Measurements from ENCODE around the gene USP16.

DNA sequence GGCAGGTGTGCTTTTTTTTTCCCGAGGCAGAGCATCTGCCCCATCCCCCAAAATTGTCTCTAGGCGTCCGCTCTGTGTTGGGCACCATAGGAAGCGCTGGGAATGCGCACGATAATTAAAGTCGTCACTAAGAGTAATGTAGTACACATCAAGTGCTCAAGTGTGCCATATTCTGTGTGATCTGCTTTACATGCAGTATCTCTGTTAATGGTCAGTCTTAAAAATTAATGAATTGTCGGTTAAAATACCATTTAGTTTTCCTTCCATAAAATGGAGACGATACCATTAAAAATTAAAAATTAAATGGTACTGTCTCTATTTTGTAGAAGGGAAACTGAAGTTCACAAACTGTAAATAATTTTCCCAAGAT, 49.5 kb downstream of the USP16 start:
- TF ChIP-seq POLR2A (IDR thresholded peaks at IDR 0.05; ENCODE audit: low read length) = no peak
- no peak for TF ChIP-seq GATA1 (IDR thresholded peaks at IDR 0.05; ENCODE audit: low read depth, low read length)

All from erythroblast (primary cell).